Fibroblast of villous mesenchyme (primary cell): Measurements from ENCODE around the gene CTRB2. TPM values are rescaled to one million over a fixed set of nuclear protein-coding genes. Genes with fewer than 3 reads are reported as not detected.
A peak's percentile ranks its signal among the peaks of the same experiment; 100 is the strongest.

Experiments
- DNase-seq: peaks from one replicate; pipeline ENCODE4 v3.0.0-alpha.2; 2010; ENCODE audit warnings: low read depth
- H3K4me3 ChIP-seq: 2 replicates; pipeline ENCODE4 v1.5.1; 2011; ENCODE audit warnings: low read depth, mild to moderate bottlenecking, low read length
- total RNA-seq: library from RNA; depleted of rRNA; stranded (reverse); fragments of >200 nt; gene quantifications from 2 replicates; pipeline ENCODE4 v1.2.3, GENCODE V29; 2012
- TF ChIP-seq, protein P1 (sequence below): IDR thresholded peaks from 2 replicates; pipeline ENCODE4 v1.5.1; 2012; ENCODE audit warnings: low read depth, mild to moderate bottlenecking, low read length; ENCODE audit not compliant: insufficient read depth

The CTRB2 gene
- total RNA-seq, 1 donor = not detected

DNA sequence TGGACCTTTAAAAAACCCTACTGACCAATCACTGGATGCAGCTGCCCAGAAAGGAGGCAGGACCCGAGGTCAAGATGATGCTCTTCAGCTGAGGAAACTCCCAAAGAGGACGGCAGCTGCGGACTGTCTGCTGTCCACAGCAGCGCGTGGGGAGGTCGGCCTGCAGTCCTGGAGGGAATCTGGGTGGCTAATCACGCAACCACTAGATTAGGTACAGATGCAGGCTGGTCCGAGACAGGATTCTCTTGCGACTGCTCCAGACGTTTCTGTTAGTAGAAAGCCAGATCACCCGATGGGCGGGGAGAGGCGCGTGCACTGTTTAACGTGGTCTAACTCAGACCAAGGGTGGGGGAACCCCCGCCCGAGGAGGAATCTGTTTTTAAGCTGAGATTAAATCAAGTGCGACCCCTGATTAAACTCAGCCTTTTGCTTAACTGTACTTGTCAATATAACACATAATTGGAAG, 8.8 kb downstream of the CTRB2 start:
- DNase-seq = peak; percentile 87
- TF ChIP-seq, protein P1, sequence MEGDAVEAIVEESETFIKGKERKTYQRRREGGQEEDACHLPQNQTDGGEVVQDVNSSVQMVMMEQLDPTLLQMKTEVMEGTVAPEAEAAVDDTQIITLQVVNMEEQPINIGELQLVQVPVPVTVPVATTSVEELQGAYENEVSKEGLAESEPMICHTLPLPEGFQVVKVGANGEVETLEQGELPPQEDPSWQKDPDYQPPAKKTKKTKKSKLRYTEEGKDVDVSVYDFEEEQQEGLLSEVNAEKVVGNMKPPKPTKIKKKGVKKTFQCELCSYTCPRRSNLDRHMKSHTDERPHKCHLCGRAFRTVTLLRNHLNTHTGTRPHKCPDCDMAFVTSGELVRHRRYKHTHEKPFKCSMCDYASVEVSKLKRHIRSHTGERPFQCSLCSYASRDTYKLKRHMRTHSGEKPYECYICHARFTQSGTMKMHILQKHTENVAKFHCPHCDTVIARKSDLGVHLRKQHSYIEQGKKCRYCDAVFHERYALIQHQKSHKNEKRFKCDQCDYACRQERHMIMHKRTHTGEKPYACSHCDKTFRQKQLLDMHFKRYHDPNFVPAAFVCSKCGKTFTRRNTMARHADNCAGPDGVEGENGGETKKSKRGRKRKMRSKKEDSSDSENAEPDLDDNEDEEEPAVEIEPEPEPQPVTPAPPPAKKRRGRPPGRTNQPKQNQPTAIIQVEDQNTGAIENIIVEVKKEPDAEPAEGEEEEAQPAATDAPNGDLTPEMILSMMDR = no peak
- H3K4me3 ChIP-seq = peak overlapping the region; percentile 37

DNA sequence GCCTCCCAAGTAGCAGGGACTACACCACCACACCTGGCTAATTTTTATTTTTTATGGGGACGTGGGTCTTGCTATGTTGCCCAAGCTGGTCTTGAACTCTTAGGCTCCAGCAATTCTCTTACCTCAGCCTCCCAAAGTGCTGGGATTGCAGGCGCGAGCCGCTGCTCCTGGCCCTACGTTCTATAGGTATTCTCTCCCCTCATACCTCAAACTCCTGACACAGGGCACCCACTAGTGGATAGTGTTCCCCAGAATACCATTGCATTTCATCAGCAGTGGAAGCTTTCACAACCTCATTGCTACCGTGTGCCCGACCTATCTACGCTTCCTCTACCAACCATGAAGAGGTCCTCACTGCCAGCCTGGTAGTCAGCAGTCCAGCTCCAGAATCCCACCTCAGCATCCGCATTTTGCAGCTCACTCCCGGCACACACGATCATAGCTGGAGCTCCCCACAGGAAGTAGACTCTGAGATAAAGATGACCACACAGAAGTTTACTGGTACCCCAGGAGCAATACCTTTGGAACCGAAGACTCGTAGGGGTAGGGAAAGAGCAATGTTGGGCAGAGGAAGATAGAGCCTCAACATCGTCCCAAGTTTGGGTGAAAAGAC, 9.3 kb downstream of the CTRB2 start:
- TF ChIP-seq, protein P1 = no peak
- DNase-seq = no peak
- peak overlapping the region; percentile 37 for H3K4me3 ChIP-seq

DNA sequence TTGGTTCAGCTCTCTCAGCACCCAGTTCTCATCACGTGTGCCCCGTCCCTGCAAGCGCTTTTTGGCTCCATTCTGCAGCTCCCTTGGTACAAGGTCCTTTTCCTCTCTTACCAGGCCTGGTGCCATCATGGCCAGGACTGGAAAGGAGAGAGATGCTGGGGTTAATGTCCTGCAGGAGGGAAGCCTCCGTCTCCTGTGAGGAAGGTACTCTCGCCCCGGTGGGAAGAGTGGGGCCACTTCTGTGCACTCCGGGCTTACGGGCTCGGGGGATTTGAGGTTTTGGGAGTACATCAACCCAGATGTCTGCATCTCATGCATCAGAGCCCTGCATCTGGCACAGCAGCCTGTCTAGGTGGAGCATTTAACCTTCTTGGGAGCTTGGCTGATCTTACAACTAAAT, 10.1 kb downstream of the CTRB2 start:
- no peak overlapping the region for H3K4me3 ChIP-seq
- TF ChIP-seq, protein P1 = no peak
- DNase-seq = no peak

DNA sequence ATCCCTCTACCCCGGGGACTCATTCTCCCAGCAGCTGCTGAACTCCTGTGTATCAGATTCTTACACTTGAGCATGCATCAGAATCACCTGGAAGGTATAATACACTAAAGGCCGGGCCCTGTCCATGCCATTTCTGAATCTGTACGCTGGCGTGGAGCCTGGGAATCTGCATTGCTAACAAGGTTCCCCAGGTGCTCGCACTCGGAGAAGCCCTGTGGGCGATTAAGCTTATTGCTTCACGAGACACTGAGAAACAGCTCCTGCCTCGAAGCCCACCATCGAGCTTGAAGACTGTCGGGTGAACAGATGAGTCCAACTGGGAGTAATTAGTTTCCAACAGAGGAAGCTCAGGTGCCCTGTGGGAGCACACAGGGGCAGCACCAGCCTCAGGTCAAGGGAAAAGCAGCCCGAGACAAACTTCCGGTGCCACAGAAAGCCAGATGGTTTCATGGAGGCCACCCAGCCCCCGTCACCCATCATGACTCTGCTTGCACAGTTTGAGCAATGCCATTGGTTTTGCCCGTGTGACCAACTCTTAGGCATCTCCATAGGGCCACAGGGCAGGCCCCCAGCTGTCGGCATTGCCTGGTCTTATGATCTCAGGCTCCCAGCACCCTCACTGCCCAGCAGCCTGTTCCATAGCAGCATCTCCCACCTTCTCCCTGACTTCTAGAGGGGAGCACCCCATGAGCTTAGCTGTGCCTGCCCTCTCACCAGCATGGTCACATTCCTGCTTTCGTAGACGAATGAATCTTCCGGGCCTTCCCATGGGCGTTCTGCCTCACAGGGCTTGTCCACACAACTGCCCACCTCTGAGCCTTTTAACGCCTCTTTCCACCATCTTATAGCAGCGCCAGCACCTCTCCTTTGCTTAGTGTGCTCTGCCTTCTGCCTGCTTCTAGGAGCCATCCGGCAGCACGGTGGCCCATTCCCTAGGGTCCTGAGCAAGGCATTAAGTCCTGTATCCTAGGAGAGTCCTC, 10.9 kb downstream of the CTRB2 start:
- DNase-seq = no peak
- TF ChIP-seq, protein P1 = no peak
- H3K4me3 ChIP-seq = no peak overlapping the region

DNA sequence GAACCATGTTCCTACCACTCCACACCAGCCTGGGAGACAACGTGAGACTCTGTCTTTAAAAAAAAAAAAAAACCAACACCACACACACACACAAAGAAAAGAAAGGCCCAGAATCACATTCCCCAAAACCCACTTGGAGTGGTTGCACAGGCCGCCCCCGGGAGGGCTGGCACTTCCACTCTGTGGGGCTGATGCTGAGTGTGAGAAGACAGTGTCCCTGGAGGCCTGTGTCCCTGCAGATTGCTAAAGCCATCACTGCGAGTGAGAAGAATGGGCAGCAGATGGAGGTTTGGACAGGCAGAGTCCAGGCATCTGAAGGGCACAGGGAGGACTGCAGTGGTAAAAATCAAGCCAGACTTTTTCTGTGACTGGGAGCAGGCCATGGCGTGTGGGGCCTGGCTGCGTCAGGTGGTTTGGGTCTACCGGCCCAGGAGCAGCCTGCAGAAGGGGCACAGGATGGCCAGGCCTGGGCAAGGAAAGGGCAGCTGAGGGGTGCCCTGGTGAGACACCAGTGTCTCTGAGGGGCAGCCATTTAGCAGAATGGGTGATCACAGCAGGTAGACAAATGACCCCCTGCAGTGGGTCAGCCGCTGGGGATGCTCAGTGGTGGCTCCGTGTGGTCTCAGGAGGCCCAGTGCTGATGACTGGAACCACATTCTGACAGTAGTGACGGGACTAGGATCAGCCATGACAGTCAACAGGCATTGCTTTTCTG, 13.1 kb downstream of the CTRB2 start:
- no peak overlapping the region for H3K4me3 ChIP-seq
- no peak for DNase-seq
- TF ChIP-seq, protein P1 = no peak

DNA sequence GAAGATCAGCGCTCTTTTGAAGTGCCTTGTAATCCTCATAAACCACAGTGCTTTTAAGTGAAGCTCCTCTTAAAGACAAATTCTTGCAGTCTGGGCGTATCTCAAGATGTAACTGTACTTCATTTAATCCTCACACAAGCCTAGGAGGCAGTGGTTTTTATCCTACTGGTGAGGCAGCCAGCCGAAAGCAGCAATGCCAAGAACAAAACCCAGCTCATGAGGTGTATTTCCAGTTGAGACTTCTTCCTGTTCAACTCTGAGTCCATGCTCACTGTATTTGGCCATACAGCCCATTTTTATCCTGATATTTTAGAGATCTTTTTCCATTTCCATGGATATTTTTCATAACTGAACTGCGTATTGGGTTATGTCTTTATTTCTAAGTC, 13.7 kb downstream of the CTRB2 start:
- H3K4me3 ChIP-seq = no peak overlapping the region
- DNase-seq = peak; percentile 11
- TF ChIP-seq, protein P1 = no peak
